Measurements from ENCODE around the gene NFIB. TPM values are rescaled to one million over a fixed set of nuclear protein-coding genes. Genes with fewer than 3 reads are reported as not detected.

Gene NFIB
- total RNA-seq, 1 experiment from 2014 or later: 12.5 TPM

- H3K4me1 Mint-ChIP-seq: peaks cover 50% of the 10 kb centered on the region
- CTCF ChIA-PET: no interaction called here
- no peaks in the 10 kb centered on the region for H3K27me3 Mint-ChIP-seq (ENCODE audit: low read depth)
Measured at GRCh38 chr9:14249527-14249926, 64.4 kb downstream of the NFIB start.

GRCh38 chr9:14248149-14248548 is 65.8 kb downstream of the NFIB start:
- H3K9me3 Mint-ChIP-seq: no peaks in the 10 kb centered on the region
- no peak overlapping the region for H3K4me3 Mint-ChIP-seq
- no peak for ATAC-seq
- CTCF ChIA-PET: no interaction called here
- H3K4me1 Mint-ChIP-seq: peaks cover 56% of the 10 kb centered on the region
- DNase-seq (ENCODE audit: low spot score): no peak
- TF ChIP-seq FOXP1 (CRISPR knock-in tag; IDR thresholded peaks at IDR 0.05; ENCODE audit: borderline replicate concordance): no peak
- no peak for TF ChIP-seq MYBL2 (CRISPR knock-in tag; IDR thresholded peaks at IDR 0.05)
- no peak for TF ChIP-seq GRHL2 (CRISPR knock-in tag; IDR thresholded peaks at IDR 0.05; ENCODE audit: insufficient replicate concordance, severe bottlenecking)
- no peak for TF ChIP-seq MAX (CRISPR knock-in tag; IDR thresholded peaks at IDR 0.05)
- TF ChIP-seq HMGXB4 (CRISPR knock-in tag; IDR thresholded peaks at IDR 0.05): no peak
- no peak for TF ChIP-seq ZNF121 (CRISPR knock-in tag; IDR thresholded peaks at IDR 0.05)
- no peak for TF ChIP-seq ZNF396 (CRISPR knock-in tag; IDR thresholded peaks at IDR 0.05; ENCODE audit: borderline replicate concordance)
- TF ChIP-seq ZNF219 (CRISPR knock-in tag; IDR thresholded peaks at IDR 0.05; ENCODE audit: borderline replicate concordance): no peak
- no peak for TF ChIP-seq ZNF416 (CRISPR knock-in tag; IDR thresholded peaks at IDR 0.05)
- TF ChIP-seq NFE2L1 (CRISPR knock-in tag; IDR thresholded peaks at IDR 0.05): no peak
- TF ChIP-seq ERG (CRISPR knock-in tag; IDR thresholded peaks at IDR 0.05): no peak
- TF ChIP-seq FOXP4 (CRISPR knock-in tag; IDR thresholded peaks at IDR 0.05): no peak
- no peaks in the 10 kb centered on the region for H3K36me3 Mint-ChIP-seq
- POLR2A ChIA-PET: no interaction called here
- no peaks in the 10 kb centered on the region for H3K27me3 Mint-ChIP-seq (ENCODE audit: low read depth)
- no peak overlapping the region for H3K27ac Mint-ChIP-seq

More at GRCh38 chr9:14249527-14249926, 64.4 kb downstream of the NFIB start:
- POLR2A ChIA-PET: no interaction called here
- no peaks in the 10 kb centered on the region for H3K9me3 Mint-ChIP-seq
- DNase-seq (ENCODE audit: low spot score) (no peak), ATAC-seq (no peak)
- no peaks in the 10 kb centered on the region for H3K36me3 Mint-ChIP-seq
- no peak overlapping the region for H3K4me3 Mint-ChIP-seq
- TF ChIP-seq ZNF425 (CRISPR knock-in tag; conservative IDR thresholded peaks at IDR 0.05) (no peak), GABPB1 (CRISPR knock-in tag; IDR thresholded peaks at IDR 0.05) (no peak), ZSCAN18 (CRISPR knock-in tag; IDR thresholded peaks at IDR 0.05) (no peak)
- H3K27ac Mint-ChIP-seq: no peak overlapping the region
